H9 (cell line): ENCODE results near the gene TEX22. TPM values are rescaled to one million over a fixed set of nuclear protein-coding genes. Genes with fewer than 3 reads are reported as not detected.

Experiments
- DNase-seq: peaks from one replicate; pipeline ENCODE4 v3.0.0-alpha.2; 2017
- H2AFZ ChIP-seq: one replicate; pipeline ENCODE4 v1.6.1; 2013; ENCODE audit warnings: mild to moderate bottlenecking, low read length, control low read depth, moderate library complexity
- H2AK5ac ChIP-seq: 2 replicates; pipeline ENCODE4 v1.6.1; 2013; ENCODE audit warnings: low read length, control low read depth, mixed read lengths; ENCODE audit not compliant: insufficient read length
- H2BK120ac ChIP-seq: one replicate; pipeline ENCODE4 v1.6.1; 2013; ENCODE audit warnings: low read depth, mild to moderate bottlenecking, low read length, control low read depth, inconsistent platforms; ENCODE audit not compliant: poor library complexity, severe bottlenecking
- H2BK12ac ChIP-seq: 2 replicates; pipeline ENCODE4 v1.6.1; 2013; ENCODE audit warnings: low read length, control low read depth, mixed read lengths, low read depth; ENCODE audit not compliant: insufficient read length
- H2BK15ac ChIP-seq: 2 replicates; pipeline ENCODE4 v1.6.1; 2013; ENCODE audit warnings: low read depth, low read length, control low read depth
- H2BK20ac ChIP-seq: one replicate; pipeline ENCODE4 v1.6.1; 2013; ENCODE audit warnings: low read depth, mild to moderate bottlenecking, low read length, control low read depth, inconsistent platforms; ENCODE audit not compliant: poor library complexity, severe bottlenecking
- H2BK5ac ChIP-seq: 2 replicates; pipeline ENCODE4 v1.6.1; 2013; ENCODE audit warnings: low read length, control low read depth, mixed read lengths; ENCODE audit not compliant: insufficient read length
- H3K14ac ChIP-seq: 2 replicates; pipeline ENCODE4 v1.6.1; 2013; ENCODE audit warnings: low read length, control low read depth; ENCODE audit not compliant: insufficient read depth
- H3K18ac ChIP-seq: 2 replicates; pipeline ENCODE4 v1.6.1; 2013; ENCODE audit warnings: low read depth, mild to moderate bottlenecking, mixed read lengths, low read length, control low read depth; ENCODE audit not compliant: insufficient read length
- H3K23ac ChIP-seq: 2 replicates; pipeline ENCODE4 v1.6.1; 2013; ENCODE audit warnings: low read length, control low read depth, mixed read lengths, low read depth; ENCODE audit not compliant: insufficient read length
- H3K23me2 ChIP-seq: 2 replicates; pipeline ENCODE4 v1.6.1; 2013; ENCODE audit warnings: low read depth, mild to moderate bottlenecking, mixed read lengths, low read length, control low read depth; ENCODE audit not compliant: insufficient read length, poor library complexity, severe bottlenecking
- H3K27ac ChIP-seq: 2 replicates; pipeline ENCODE4 v1.5.1; 2013; ENCODE audit warnings: low read length, control low read depth, mixed read lengths, low read depth; ENCODE audit not compliant: insufficient read length
- H3K27me3 ChIP-seq: 2 replicates; pipeline ENCODE4 v1.6.1; 2013; ENCODE audit warnings: low read length, control low read depth, inconsistent platforms; ENCODE audit not compliant: insufficient read depth
- H3K4ac ChIP-seq: 2 replicates; pipeline ENCODE4 v1.6.1; 2013; ENCODE audit warnings: low read depth, mild to moderate bottlenecking, control low read depth, inconsistent platforms, low read length, moderate library complexity
- H3K4me1 ChIP-seq: 2 replicates; pipeline ENCODE4 v1.6.1; 2013; ENCODE audit warnings: low read length, control low read depth, inconsistent platforms; ENCODE audit not compliant: insufficient read depth
- H3K4me2 ChIP-seq: 2 replicates; pipeline ENCODE4 v1.6.1; 2013; ENCODE audit warnings: low read length, control low read depth, mixed read lengths; ENCODE audit not compliant: insufficient read length, insufficient read depth
- H3K56ac ChIP-seq: 2 replicates; pipeline ENCODE4 v1.6.1; 2013; ENCODE audit warnings: low read depth, mild to moderate bottlenecking, mixed read lengths, low read length, control low read depth; ENCODE audit not compliant: insufficient read length
- H3K79me1 ChIP-seq: 2 replicates; pipeline ENCODE4 v1.6.1; 2013; ENCODE audit warnings: low read depth, mild to moderate bottlenecking, moderate library complexity, low read length, control low read depth, inconsistent platforms; ENCODE audit not compliant: insufficient read depth, poor library complexity, severe bottlenecking
- H3K79me2 ChIP-seq: 2 replicates; pipeline ENCODE4 v1.6.1; 2013; ENCODE audit warnings: low read length, control low read depth, inconsistent platforms; ENCODE audit not compliant: insufficient read depth
- H3K9ac ChIP-seq: 2 replicates; pipeline ENCODE4 v1.6.1; 2013; ENCODE audit warnings: low read length, control low read depth, mixed read lengths; ENCODE audit not compliant: insufficient read length; ENCODE audit errors: extremely low read depth
- H3K9me3 ChIP-seq: one replicate; pipeline ENCODE4 v1.6.1; 2013; ENCODE audit warnings: low read depth, low read length, inconsistent platforms; ENCODE audit not compliant: control insufficient read depth
- H3T11ph ChIP-seq: one replicate; pipeline ENCODE4 v1.6.1; 2013; ENCODE audit warnings: mild to moderate bottlenecking, low read length, control low read depth, inconsistent platforms
- H4K20me1 ChIP-seq: one replicate; pipeline ENCODE4 v1.6.1; 2013; ENCODE audit not compliant: control insufficient read depth, insufficient read length, insufficient read depth
- H4K5ac ChIP-seq: 2 replicates; pipeline ENCODE4 v1.6.1; 2013; ENCODE audit warnings: low read depth, mild to moderate bottlenecking, mixed read lengths, low read length, control low read depth; ENCODE audit not compliant: insufficient read length
- H4K8ac ChIP-seq: replicated peaks from 2 replicates; pipeline ENCODE4 v1.6.1; 2013; ENCODE audit warnings: low read length, control low read depth, mixed read lengths, low read depth; ENCODE audit not compliant: insufficient read length
- H4K91ac ChIP-seq: 2 replicates; pipeline ENCODE4 v1.6.1; 2013; ENCODE audit warnings: low read depth, mild to moderate bottlenecking, moderate library complexity, mixed read lengths, low read length, control low read depth; ENCODE audit not compliant: insufficient read length
- H3K27ac Mint-ChIP-seq, 3 experiments: 2 replicates in 2 of 3; 3 replicates in 1 of 3; pipeline ENCODE4 v1.8.0; 2020 to 2021; ENCODE audit warnings: mixed read lengths in 3 of 3, mild to moderate bottlenecking in 1 of 3, moderate library complexity in 1 of 3
- H3K27me3 Mint-ChIP-seq: 2 replicates; pipeline ENCODE4 v1.8.0; 2021; ENCODE audit warnings: low read depth, mild to moderate bottlenecking, moderate library complexity, mixed read lengths
- H3K36me3 Mint-ChIP-seq, 3 experiments: 2 replicates in 2 of 3; 3 replicates in 1 of 3; pipeline ENCODE4 v1.8.0; 2020 to 2021; ENCODE audit warnings: low read depth in 3 of 3, mixed read lengths in 3 of 3; ENCODE audit not compliant: insufficient read depth in 1 of 3
- H3K4me1 Mint-ChIP-seq, 2 experiments: 2 replicates each; pipeline ENCODE4 v1.8.0; 2020; ENCODE audit warnings: mixed read lengths in 2 of 2
- H3K4me3 Mint-ChIP-seq, 2 experiments: 2 replicates in 1 of 2; 3 replicates in 1 of 2; pipeline ENCODE4 v1.8.0; 2020 to 2021; ENCODE audit warnings: mild to moderate bottlenecking in 2 of 2, mixed read lengths in 2 of 2, moderate library complexity in 1 of 2
- H3K9me3 Mint-ChIP-seq, 2 experiments: 2 replicates in 1 of 2; 3 replicates in 1 of 2; pipeline ENCODE4 v1.8.0; 2020; ENCODE audit warnings: mild to moderate bottlenecking in 2 of 2, mixed read lengths in 2 of 2, moderate library complexity in 1 of 2
- CTCF ChIP-seq: fragments of 200-600 bp; sonication (generic); conservative IDR thresholded peaks from 3 replicates; pipeline ENCODE4 v1.8.0; 2021; ENCODE audit warnings: antibody characterized with exemption, mild to moderate bottlenecking
- WGBS: extraction: QIAGEN DNeasy Blood & Tissue Kit; methylation state at CpG from one replicate; pipeline ENCODE4 v1.1.7; 2013; ENCODE audit warnings: missing lambda C conversion rate, low lambda C conversion rate, mixed read lengths; ENCODE audit not compliant: insufficient read length; ENCODE audit errors: extremely low coverage; 5-methylcytosine and 5-hydroxymethylcytosine counted together
- total RNA-seq: library from RNA; stranded (reverse); gene quantifications from 2 replicates; pipeline ENCODE4 v1.2.1, GENCODE V29; 2021

The TEX22 gene
- total RNA-seq, 1 experiment from 2014 or later: 0.83 TPM

- no peak overlapping the region for H2BK120ac ChIP-seq
- H3K23me2 ChIP-seq: no peaks in the 10 kb centered on the region
- H2BK12ac ChIP-seq: no peak overlapping the region
- Mint-ChIP-seq H3K27ac (no peak overlapping the region), H3K9me3 (no peaks in the 10 kb centered on the region; a peak in 1 of 5 replicates), H3K36me3 (peaks cover 20 to 46% (median 41%) of the 10 kb centered on the region in 3 experiments; a peak in 6 of 7 replicates), H3K27me3 (no peaks in the 10 kb centered on the region), H3K4me3 (no peak overlapping the region), H3K4me1 (0 out of 4 replicates have a peak, but pooled peaks cover 0 to 4% of the 10 kb centered on the region in 2 experiments)
- H2AK5ac ChIP-seq: no peak overlapping the region
- no peak overlapping the region for H4K91ac ChIP-seq
- no peak overlapping the region for H3K9ac ChIP-seq
- H2BK15ac ChIP-seq: no peak overlapping the region
- H4K5ac ChIP-seq: no peak overlapping the region
- no peaks in the 10 kb centered on the region for H3K9me3 ChIP-seq
- H3K4me2 ChIP-seq: no peak overlapping the region
- no peaks in the 10 kb centered on the region for H4K20me1 ChIP-seq
- no peaks in the 10 kb centered on the region for H3K79me1 ChIP-seq
- H3K23ac ChIP-seq: no peak overlapping the region
- no peaks in the 10 kb centered on the region for H3K79me2 ChIP-seq
- no CpG with 5 or more reads among the region's 17 CpGs for WGBS
- H2AFZ ChIP-seq: no peak overlapping the region
- no peak for TF ChIP-seq CTCF
- no peak overlapping the region for H4K8ac ChIP-seq
- no peak overlapping the region for H3T11ph ChIP-seq
- no peak overlapping the region for H2BK20ac ChIP-seq
- H3K27ac ChIP-seq: no peak overlapping the region
- H3K14ac ChIP-seq: no peak overlapping the region
- H3K18ac ChIP-seq: no peak overlapping the region
- no peaks in the 10 kb centered on the region for H3K27me3 ChIP-seq
- no peaks in the 10 kb centered on the region for H3K4me1 ChIP-seq
- no peak overlapping the region for H3K4ac ChIP-seq
- no peak for DNase-seq
- H2BK5ac ChIP-seq: no peak overlapping the region
- H3K56ac ChIP-seq: no peak overlapping the region
Measured at GRCh38 chr14:105460116-105460515, 61.8 kb downstream of the TEX22 start.
